Activated gamma-delta T cell (primary cell): ENCODE measurements around the gene PKNOX2.

Source experiments
- DNase-seq: peaks from one replicate; lab custom pipeline; 2025; lab: John Stamatoyannopoulos, UW

Gene PKNOX2

GRCh38 chr11:125173027-125173426 lies 8.5 kb downstream of the PKNOX2 start:
- DNase-seq: no peak

DNA sequence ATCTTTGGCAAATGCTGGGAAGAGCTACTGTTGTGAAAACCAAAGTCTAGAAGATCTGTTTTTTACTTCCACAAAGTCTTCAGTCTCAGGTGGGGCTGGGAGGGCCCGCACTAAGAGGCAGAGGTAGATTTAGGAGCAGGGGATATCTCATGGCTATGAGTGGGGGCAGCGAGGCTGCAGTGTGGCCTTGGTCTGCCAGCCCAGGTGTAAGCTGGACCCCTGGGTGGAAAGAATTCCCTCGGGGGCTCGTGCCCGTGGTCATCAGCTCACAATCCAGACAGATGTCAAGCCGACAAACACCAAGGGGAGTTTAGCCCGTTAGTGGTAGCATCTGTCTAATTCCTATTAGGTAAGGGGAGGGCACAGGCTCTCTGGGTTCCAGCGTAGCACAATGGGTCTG lies 9.0 kb downstream of the PKNOX2 start:
- DNase-seq: no peak

DNA sequence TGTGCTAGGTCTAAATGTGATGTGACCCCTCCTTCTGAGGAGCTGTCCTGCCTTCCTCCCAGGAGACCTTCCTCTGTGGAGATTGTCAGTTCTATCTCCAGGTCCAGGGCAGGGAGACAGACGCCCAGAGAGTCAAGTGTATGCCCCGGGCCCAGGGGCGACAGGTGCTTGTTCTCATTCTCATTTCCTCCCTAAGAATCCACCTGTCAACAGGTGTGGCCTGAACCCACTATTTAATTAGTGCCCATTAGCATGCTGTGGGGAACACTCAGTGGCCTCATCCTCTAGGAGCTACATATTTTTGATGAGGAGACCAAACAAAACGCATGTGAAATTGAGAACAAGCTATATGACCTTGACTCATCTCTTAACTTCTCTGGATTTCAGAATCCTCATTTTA lies 9.5 kb downstream of the PKNOX2 start:
- DNase-seq: no peak

GRCh38 chr11:125174686-125175085 lies 10.1 kb downstream of the PKNOX2 start:
- no peak for DNase-seq

GRCh38 chr11:125175166-125175565 lies 10.6 kb downstream of the PKNOX2 start:
- no peak for DNase-seq

- DNase-seq: no peak
Observed at GRCh38 chr11:125175896-125176575, 11.5 kb downstream of the PKNOX2 start.

DNA sequence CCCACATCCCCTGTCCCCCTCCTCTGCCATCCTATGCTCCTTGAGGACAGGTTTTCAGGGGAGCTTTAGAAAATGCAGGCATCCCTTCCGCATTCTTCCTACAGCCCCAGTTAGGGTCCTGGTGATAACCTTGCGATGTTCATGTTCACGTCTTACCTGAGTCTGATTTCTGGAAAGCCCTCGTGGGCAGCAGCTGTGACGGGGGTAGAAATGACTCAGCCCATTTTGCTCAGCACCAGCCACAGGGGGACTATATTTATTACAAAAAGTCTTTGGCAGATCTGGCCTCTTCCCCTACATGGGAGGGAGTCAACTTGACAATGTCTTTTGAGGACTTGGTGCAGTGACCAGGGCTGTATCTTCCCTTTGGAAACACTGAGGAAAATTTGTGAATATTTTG lies 12.3 kb downstream of the PKNOX2 start:
- no peak for DNase-seq

DNA sequence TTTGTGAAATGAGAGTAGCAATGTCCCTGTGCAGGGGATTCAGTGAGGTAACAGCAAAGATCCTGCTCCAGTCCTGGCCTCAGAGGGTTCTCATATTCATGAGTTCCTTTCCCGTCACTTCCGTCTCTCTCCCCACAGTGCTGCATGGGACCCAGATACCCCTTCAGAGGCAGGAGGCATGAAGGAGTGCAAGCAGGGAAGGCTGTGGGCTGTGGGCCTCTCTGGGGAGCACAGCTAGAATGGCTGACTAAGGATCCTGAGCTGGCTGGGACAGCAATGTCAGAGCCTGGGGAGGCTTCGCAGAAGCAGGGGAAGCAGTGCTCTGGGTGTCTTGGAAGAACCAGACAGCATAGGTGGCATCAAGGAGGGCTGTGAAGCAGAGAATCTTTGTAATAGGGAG lies 13.0 kb downstream of the PKNOX2 start:
- DNase-seq: no peak

- DNase-seq: no peak
Observed at GRCh38 chr11:125179346-125179745, 14.8 kb downstream of the PKNOX2 start.

GRCh38 chr11:125179895-125180294 lies 15.3 kb downstream of the PKNOX2 start:
- no peak for DNase-seq

- DNase-seq: no peak
Observed at GRCh38 chr11:125180413-125181305, 16.1 kb downstream of the PKNOX2 start.

GRCh38 chr11:125182573-125182972 lies 18.0 kb downstream of the PKNOX2 start:
- no peak for DNase-seq

- no peak for DNase-seq
Observed at GRCh38 chr11:125183641-125184040, 19.1 kb downstream of the PKNOX2 start.

- DNase-seq: no peak
Observed at GRCh38 chr11:125188021-125188420, 23.5 kb downstream of the PKNOX2 start.

GRCh38 chr11:125190566-125190965 lies 26.0 kb downstream of the PKNOX2 start:
- no peak for DNase-seq

DNA sequence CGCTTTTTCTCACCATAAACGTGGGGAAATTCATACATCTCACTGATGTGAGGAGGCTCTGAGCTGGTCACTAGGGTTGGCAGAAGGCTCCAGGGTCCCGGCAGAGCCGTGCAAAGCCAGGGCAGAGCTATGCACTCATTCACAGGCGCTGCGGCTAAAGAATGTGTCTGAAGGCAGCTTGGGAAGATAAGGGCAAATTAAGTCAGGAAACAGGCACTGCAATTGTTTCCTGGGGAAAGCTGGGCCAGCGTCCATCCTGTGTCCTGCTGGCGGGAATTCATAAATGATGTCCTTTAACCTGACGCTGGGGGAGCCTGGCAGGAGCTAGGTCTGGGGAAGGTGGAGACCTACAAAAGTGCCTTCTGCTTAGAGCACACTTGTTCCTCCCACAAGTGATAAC lies 27.6 kb downstream of the PKNOX2 start:
- no peak for DNase-seq

GRCh38 chr11:125192717-125193415 lies 28.3 kb downstream of the PKNOX2 start:
- no peak for DNase-seq

DNA sequence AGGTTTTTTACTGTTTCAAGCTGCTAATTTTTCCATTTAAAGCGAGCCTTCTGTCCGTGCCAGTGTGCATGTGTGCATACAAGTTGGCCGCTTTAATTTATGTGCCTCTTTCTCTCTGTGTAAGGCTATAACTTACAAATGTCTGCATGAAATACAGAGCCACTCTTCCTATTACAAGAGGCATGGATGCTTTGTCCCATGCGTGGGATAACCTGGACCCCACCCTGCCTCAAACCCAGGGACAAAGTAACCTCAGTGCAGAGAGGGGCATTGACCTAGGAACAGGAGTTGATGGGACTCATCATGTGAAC lies 28.8 kb downstream of the PKNOX2 start:
- DNase-seq: no peak

DNA sequence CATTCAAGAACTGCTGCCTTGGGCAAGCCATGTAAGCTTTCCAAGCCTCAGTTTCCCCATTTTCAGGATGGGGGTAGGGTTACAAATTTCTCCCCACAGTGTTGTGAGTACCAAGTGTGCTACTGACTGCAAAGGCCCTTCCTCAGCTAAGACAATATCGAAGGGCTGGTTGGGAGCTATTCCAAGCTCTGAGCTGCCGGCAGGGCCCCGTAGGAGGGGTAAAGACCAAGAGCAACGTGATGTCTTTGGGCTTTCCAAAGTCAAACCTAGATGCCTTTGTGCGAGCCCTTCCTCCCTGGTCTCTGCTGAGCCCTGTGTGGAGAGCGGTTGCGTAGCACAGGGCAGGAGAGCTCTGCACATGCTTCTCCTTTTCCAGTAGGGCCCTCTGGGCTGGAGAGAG lies 29.3 kb downstream of the PKNOX2 start:
- no peak for DNase-seq

DNA sequence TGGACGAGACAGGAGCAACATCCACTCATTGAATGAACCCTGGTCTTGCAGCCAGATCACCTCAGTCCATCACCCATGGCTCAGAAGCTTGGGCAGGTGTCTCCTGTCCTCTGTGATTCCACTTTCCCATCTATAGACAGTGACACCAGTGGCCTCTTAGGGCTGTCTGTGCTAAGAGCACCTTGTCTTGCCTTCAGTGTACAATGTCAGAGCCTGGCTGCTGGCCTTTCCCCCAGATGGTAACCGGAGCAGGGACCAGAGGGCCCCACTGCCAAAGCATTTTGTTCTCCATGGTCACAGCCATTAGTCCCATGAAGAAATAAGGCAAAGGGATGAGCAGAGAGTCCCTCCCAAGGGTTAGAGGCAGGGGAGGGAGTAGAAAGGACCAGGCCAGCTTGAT lies 35.4 kb downstream of the PKNOX2 start:
- DNase-seq: no peak

DNA sequence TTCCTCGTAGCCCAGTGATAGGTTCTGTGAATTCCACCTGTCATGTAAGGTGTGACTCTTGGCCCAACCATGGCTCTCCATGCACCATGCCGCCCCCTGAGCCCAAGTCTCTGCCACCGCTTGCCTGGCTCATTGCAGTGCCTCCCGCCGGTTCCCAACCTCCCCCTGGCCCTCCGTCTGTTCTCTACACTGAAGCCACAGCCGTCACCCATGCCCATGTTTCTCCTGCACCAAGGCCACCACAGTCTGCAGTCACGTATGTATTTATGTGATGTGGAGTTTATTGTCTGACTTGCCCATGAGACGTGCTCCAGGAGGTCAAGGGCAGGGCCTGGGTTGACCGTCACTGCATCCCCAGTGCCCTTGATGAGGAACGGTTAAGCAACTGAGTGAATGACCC lies 35.9 kb downstream of the PKNOX2 start:
- no peak for DNase-seq

- no peak for DNase-seq
Observed at GRCh38 chr11:125201525-125202141, 37.1 kb downstream of the PKNOX2 start.
